IMR-90 (cell line): ENCODE measurements around the gene ARHGEF12. TPM values are rescaled to one million over a fixed set of nuclear protein-coding genes. Genes with fewer than 3 reads are reported as not detected.

Source experiments
- ATAC-seq: fragments of 200-7000 bp; cut with Tn5 transposase; 2 replicates; pipeline ENCODE4 v1.9.1; 2020; ENCODE audit warnings: low read depth, mild to moderate bottlenecking, moderate library complexity
- BruUV-seq: library from RNA; stranded (reverse); fragments of 400-500 nt; replicated peaks from 2 replicates; lab custom pipeline; 2021; lab: Mats Ljungman, UMichigan
- CTCF ChIA-PET: fragments of 300-600 bp; formaldehyde crosslinking; extraction: SDS; loops from one replicate; lab custom pipeline; 2021; ENCODE audit warnings: antibody characterized with exemption; lab: Yijun Ruan, JAX
- POLR2A ChIA-PET: fragments of 300-600 bp; sonication (Branson Sonifier 250); formaldehyde crosslinking; loops from one replicate; lab custom pipeline; 2022; ENCODE audit warnings: antibody characterized with exemption; ENCODE audit not compliant: unreplicated experiment; lab: Charles Lee
- DNase-seq: peaks from one replicate; pipeline ENCODE4 v3.0.0; 2013
- H2AFZ ChIP-seq: replicated peaks from 2 replicates; pipeline ENCODE3; 2013; ENCODE audit warnings: low read length, mild to moderate bottlenecking; ENCODE audit not compliant: poor library complexity
- H2AK5ac ChIP-seq: 2 replicates; pipeline ENCODE4 v1.6.1; 2013; ENCODE audit warnings: low read depth, low read length, inconsistent platforms
- H2AK9ac ChIP-seq: replicated peaks from 2 replicates; pipeline ENCODE3; 2013; ENCODE audit warnings: mild to moderate bottlenecking, low read depth, low read length, moderate library complexity; ENCODE audit not compliant: poor library complexity
- H2BK120ac ChIP-seq: 2 replicates; pipeline ENCODE4 v1.6.1; 2013; ENCODE audit warnings: low read depth, low read length, inconsistent platforms
- H2BK15ac ChIP-seq: 3 replicates; pipeline ENCODE4 v1.6.1; 2013; ENCODE audit warnings: low read depth, low read length, inconsistent platforms
- H2BK20ac ChIP-seq: 2 replicates; pipeline ENCODE4 v1.6.1; 2013; ENCODE audit warnings: low read depth, mild to moderate bottlenecking, inconsistent platforms, low read length, moderate library complexity
- H2BK5ac ChIP-seq: 2 replicates; pipeline ENCODE4 v1.6.1; 2013; ENCODE audit warnings: mild to moderate bottlenecking, low read depth, low read length, inconsistent platforms; ENCODE audit not compliant: poor library complexity, severe bottlenecking
- H3K14ac ChIP-seq: replicated peaks from 2 replicates; pipeline ENCODE4 v1.6.1; 2013; ENCODE audit warnings: low read depth, low read length, inconsistent platforms
- H3K18ac ChIP-seq: 2 replicates; pipeline ENCODE4 v1.6.1; 2013; ENCODE audit warnings: low read depth, low read length, control low read depth
- H3K23ac ChIP-seq: 2 replicates; pipeline ENCODE4 v1.6.1; 2013; ENCODE audit warnings: low read depth, low read length, inconsistent platforms
- H3K27ac ChIP-seq: 2 replicates; pipeline ENCODE4 v1.5.1; 2013; ENCODE audit warnings: mild to moderate bottlenecking, control low read depth, low read length; ENCODE audit not compliant: insufficient read depth
- H3K27me3 ChIP-seq: 2 replicates; pipeline ENCODE4 v1.6.1; 2013; ENCODE audit warnings: low read length; ENCODE audit not compliant: control insufficient read depth, insufficient read depth
- H3K36me3 ChIP-seq: 2 replicates; pipeline ENCODE4 v1.6.1; 2013; ENCODE audit warnings: low read length, mixed read lengths; ENCODE audit not compliant: control insufficient read depth, insufficient read depth
- H3K4ac ChIP-seq: 2 replicates; pipeline ENCODE4 v1.6.1; 2013; ENCODE audit warnings: low read depth, low read length, inconsistent platforms
- H3K4me1 ChIP-seq: 2 replicates; pipeline ENCODE4 v1.6.1; 2013; ENCODE audit warnings: low read length, mixed read lengths; ENCODE audit not compliant: control insufficient read depth, insufficient read depth
- H3K4me2 ChIP-seq: 2 replicates; pipeline ENCODE4 v1.6.1; 2013; ENCODE audit warnings: low read depth, mild to moderate bottlenecking, control low read depth, low read length, moderate library complexity
- H3K4me3 ChIP-seq: 2 replicates; pipeline ENCODE4 v1.5.1; 2013; ENCODE audit warnings: low read depth, mild to moderate bottlenecking, control low read depth, low read length, moderate library complexity; ENCODE audit not compliant: insufficient read depth
- H3K56ac ChIP-seq: 2 replicates; pipeline ENCODE4 v1.6.1; 2013; ENCODE audit warnings: low read length, inconsistent platforms; ENCODE audit not compliant: insufficient read depth; ENCODE audit errors: extremely low read depth
- H3K79me1 ChIP-seq, 2 experiments: 2 replicates each; pipeline ENCODE4 v1.6.1; 2013; ENCODE audit warnings: low read length in 2 of 2, inconsistent platforms in 1 of 2, low read depth in 1 of 2
- H3K9ac ChIP-seq: 2 replicates; pipeline ENCODE4 v1.6.1; 2013; ENCODE audit warnings: low read depth, low read length, control low read depth
- H3K9me1 ChIP-seq: 2 replicates; pipeline ENCODE4 v1.6.1; 2013; ENCODE audit warnings: low read length, inconsistent platforms; ENCODE audit not compliant: insufficient read depth
- H3K9me3 ChIP-seq: 2 replicates; pipeline ENCODE4 v1.6.1; 2013; ENCODE audit warnings: low read length; ENCODE audit not compliant: control insufficient read depth, insufficient read depth
- H4K20me1 ChIP-seq: 2 replicates; pipeline ENCODE4 v1.6.1; 2013; ENCODE audit warnings: low read length, inconsistent platforms; ENCODE audit not compliant: insufficient read depth
- H4K5ac ChIP-seq: 2 replicates; pipeline ENCODE4 v1.6.1; 2013; ENCODE audit warnings: mild to moderate bottlenecking, low read depth, low read length, control low read depth
- H4K8ac ChIP-seq, 2 experiments: 2 replicates each; pipeline ENCODE4 v1.6.1; 2013; ENCODE audit warnings: low read depth in 2 of 2, low read length in 2 of 2, control low read depth in 1 of 2, inconsistent platforms in 1 of 2
- H4K91ac ChIP-seq: 2 replicates; pipeline ENCODE4 v1.6.1; 2013; ENCODE audit warnings: low read depth, low read length, inconsistent platforms; ENCODE audit not compliant: insufficient read depth
- BHLHE40 ChIP-seq: fragments of 150-350 bp; IDR thresholded peaks from 2 replicates; pipeline ENCODE4 v1.6.1; 2016; ENCODE audit warnings: mild to moderate bottlenecking, low read depth, low read length
- CEBPB ChIP-seq: IDR thresholded peaks from 2 replicates; pipeline ENCODE4 v1.6.1; 2012; ENCODE audit warnings: low read depth, low read length, improper control_type of control experiment
- CHD1 ChIP-seq: IDR thresholded peaks from 2 replicates; pipeline ENCODE4 v1.6.1; 2012; ENCODE audit warnings: low read depth, low read length, improper control_type of control experiment
- CTCF ChIP-seq: conservative IDR thresholded peaks from 2 replicates; pipeline ENCODE4 v1.5.1; 2012; ENCODE audit warnings: mild to moderate bottlenecking, low read depth, low read length, improper control_type of control experiment
- ELK1 ChIP-seq: fragments of 150-350 bp; IDR thresholded peaks from 2 replicates; pipeline ENCODE4 v1.6.1; 2016; ENCODE audit warnings: low read depth, mild to moderate bottlenecking, low read length, moderate library complexity, borderline replicate concordance
- FOS ChIP-seq: fragments of 150-350 bp; IDR thresholded peaks from 2 replicates; pipeline ENCODE4 v1.6.1; 2016; ENCODE audit warnings: low read depth, low read length
- MAFK ChIP-seq: IDR thresholded peaks from 2 replicates; pipeline ENCODE4 v1.6.1; 2012; ENCODE audit warnings: low read depth, low read length, improper control_type of control experiment
- MXI1 ChIP-seq: IDR thresholded peaks from 2 replicates; pipeline ENCODE4 v1.6.1; 2012; ENCODE audit warnings: low read depth, mild to moderate bottlenecking, low read length, moderate library complexity, borderline replicate concordance
- NFE2L2 ChIP-seq: fragments of 150-350 bp; IDR thresholded peaks from 2 replicates; pipeline ENCODE4 v1.6.1; 2016; ENCODE audit warnings: low read depth, mild to moderate bottlenecking, low read length
- POLR2A ChIP-seq: IDR thresholded peaks from 2 replicates; pipeline ENCODE4 v1.6.1; 2012; ENCODE audit warnings: mild to moderate bottlenecking, low read depth, low read length
- RAD21 ChIP-seq: IDR thresholded peaks from 2 replicates; pipeline ENCODE4 v1.6.1; 2012; ENCODE audit warnings: low read length, improper control_type of control experiment
- RCOR1 ChIP-seq: IDR thresholded peaks from 2 replicates; pipeline ENCODE4 v1.6.1; 2012; ENCODE audit warnings: mild to moderate bottlenecking, low read length, improper control_type of control experiment; ENCODE audit not compliant: insufficient replicate concordance
- RFX5 ChIP-seq: IDR thresholded peaks from 2 replicates; pipeline ENCODE4 v1.8.0; 2012; ENCODE audit warnings: low read depth, mild to moderate bottlenecking, low read length, moderate library complexity
- SMC3 ChIP-seq: fragments of 150-350 bp; IDR thresholded peaks from 2 replicates; pipeline ENCODE4 v1.6.1; 2016; ENCODE audit warnings: low read depth, mild to moderate bottlenecking, antibody characterized with exemption, low read length, moderate library complexity
- USF2 ChIP-seq: fragments of 150-350 bp; IDR thresholded peaks from 2 replicates; pipeline ENCODE4 v1.6.1; 2017; ENCODE audit warnings: mild to moderate bottlenecking, antibody characterized with exemption, low read length, low read depth
- WGBS, 2 experiments: methylation state at CpG; one replicate each; pipeline versions ENCODE4 v1.1.5 to v1.1.7; 2013; ENCODE audit warnings: missing lambda C conversion rate in 2 of 2; ENCODE audit not compliant: insufficient read length in 1 of 2; ENCODE audit errors: extremely low coverage in 2 of 2; 5-methylcytosine and 5-hydroxymethylcytosine counted together
- dilution Hi-C: fragments of 300-500 bp; cut with HindIII; formaldehyde crosslinking; loops from one replicate; pipeline ENCODE4 v1.14.3; 2018; ENCODE audit warnings: low sequenced_read_pairs; ENCODE audit not compliant: unreplicated experiment
- in situ Hi-C: fragments of 300-500 bp; cut with MboI; formaldehyde crosslinking; loops from 3 replicates; pipeline ENCODE4 v1.14.3; 2019; ENCODE audit warnings: low sequenced_read_pairs, inconsistent platforms, mixed read lengths
- intact Hi-C: fragments of 100-400 bp; cut with micrococcal nuclease; formaldehyde crosslinking; loops from 2 replicates; pipeline ENCODE4 v1.10.0; 2022
- polyA plus RNA-seq, 3 experiments: library from polyadenylated mRNA; depleted of rRNA; stranded (reverse); fragments of >200 nt; gene quantifications; 2 replicates each; pipeline ENCODE4 v1.2.3, GENCODE V29; 2012; ENCODE audit warnings: low replicate concordance in 1 of 3
- total RNA-seq: library from RNA; depleted of rRNA; stranded (reverse); fragments of >200 nt; gene quantifications from 2 replicates; pipeline ENCODE4 v1.2.3, GENCODE V29; 2012

ARHGEF12 gene
- total and polyA plus RNA-seq, 2 of the 4 experiments (the other 2 are of a cell fraction), result 25.5 to 115 TPM

GRCh38 chr11:120389693-120390584, 53.7 kb downstream of the ARHGEF12 start:
- Histone ChIP-seq H3K9me1 (no peaks in the 10 kb centered on the region), H3K4me3 (no peak overlapping the region), H2BK15ac (no peak overlapping the region), H3K9ac (no peak overlapping the region), H3K4me1 (peaks cover 10% of the 10 kb centered on the region), H3K56ac (no peak overlapping the region), H4K20me1 (peaks cover 51% of the 10 kb centered on the region; the same call in 1 of the 2 replicates), H3K18ac (no peak overlapping the region), H2AK5ac (no peak overlapping the region), H3K23ac (no peak overlapping the region), H3K79me1 (peaks cover 22 to 61% of the 10 kb centered on the region in 2 experiments), H2AFZ (no peak overlapping the region), H4K8ac (no peak overlapping the region), H4K5ac (no peak overlapping the region), H3K9me3 (no peaks in the 10 kb centered on the region), H3K4ac (no peak overlapping the region), H2BK120ac (no peak overlapping the region), H3K27me3 (no peaks in the 10 kb centered on the region), H3K27ac (no peak overlapping the region), H4K91ac (no peak overlapping the region), H2AK9ac (no peak overlapping the region), H3K14ac (no peak overlapping the region), H2BK20ac (no peak overlapping the region), H3K4me2 (no peak overlapping the region), H3K36me3 (no peaks in the 10 kb centered on the region), H2BK5ac (no peak overlapping the region)
- TF ChIP-seq FOS (no peak), CTCF (no peak), CHD1 (no peak), BHLHE40 (no peak), USF2 (no peak), CEBPB (no peak), RAD21 (no peak), NFE2L2 (no peak), RFX5 (no peak), MXI1 (no peak), POLR2A (no peak), ELK1 (no peak), SMC3 (no peak), MAFK (no peak), RCOR1 (no peak)
- in situ Hi-C loops, result no loop called here
- ChIA-PET POLR2A (no interaction called here), CTCF (interaction anchor here (0.9 kb wide), 1 partner anchor 10 kb away, joined by 3 read pairs; no protein-coding TSS in a partner anchor)
- no CpG with 5 or more reads among the region's 5 CpGs for WGBS, 2 experiments
- DNase-seq (no peak), ATAC-seq (no peak)
- intact Hi-C loops, result loop anchor here (5.0 kb wide), 2 partner anchors 32 to 53 kb away; partner anchors contain the start of gene ARHGEF12
- dilution Hi-C loops, result no loop called here
- no TSS peak for BruUV-seq
